HG02588 (cell line): Measurements from ENCODE around the gene TRMT112.
"Not testable (repeated sequence)": the region's sequence is repeated elsewhere in the genome, so short reads cannot be mapped to it uniquely, and the experiment has no call there.

Source experiments
- ATAC-seq: cut with Tn5 transposase; IDR thresholded peaks from one replicate; pipeline ENCODE4 v1.9.1; 2021; ENCODE audit warnings: mild to moderate bottlenecking, moderate library complexity; ENCODE audit not compliant: unreplicated experiment

TRMT112 gene

DNA sequence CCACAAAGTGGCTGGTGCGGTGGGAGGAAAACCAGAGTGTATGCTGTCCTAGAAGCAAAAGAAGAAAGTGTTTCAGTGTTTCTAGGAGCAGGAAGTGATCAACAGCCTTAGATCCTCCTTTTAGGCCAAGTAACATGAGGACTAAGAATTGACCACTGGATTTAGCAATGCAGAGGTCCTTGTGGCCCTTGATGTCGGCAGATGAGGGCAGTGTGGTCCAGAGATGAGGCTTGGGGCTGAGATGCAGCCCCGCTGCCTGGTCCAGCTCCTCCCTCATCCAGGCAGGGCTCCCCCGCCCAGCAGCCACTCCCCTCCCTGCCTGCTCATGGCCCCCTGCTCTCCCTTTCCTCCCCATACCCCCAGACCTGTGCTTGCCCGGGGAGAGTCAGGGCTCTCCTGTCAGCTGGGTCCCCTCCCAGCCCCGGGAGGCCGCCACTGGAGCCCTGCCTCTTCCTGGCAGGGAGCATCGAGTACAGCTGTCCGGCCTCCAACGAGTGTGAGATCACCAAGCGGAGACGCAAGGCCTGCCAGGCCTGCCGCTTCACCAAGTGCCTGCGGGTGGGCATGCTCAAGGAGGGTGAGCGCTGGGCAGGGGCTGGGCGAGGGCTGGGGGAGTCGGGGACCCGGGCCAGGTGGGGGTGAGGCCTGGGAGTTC lies 3.7 kb downstream of the TRMT112 start:
- no peak for ATAC-seq

DNA sequence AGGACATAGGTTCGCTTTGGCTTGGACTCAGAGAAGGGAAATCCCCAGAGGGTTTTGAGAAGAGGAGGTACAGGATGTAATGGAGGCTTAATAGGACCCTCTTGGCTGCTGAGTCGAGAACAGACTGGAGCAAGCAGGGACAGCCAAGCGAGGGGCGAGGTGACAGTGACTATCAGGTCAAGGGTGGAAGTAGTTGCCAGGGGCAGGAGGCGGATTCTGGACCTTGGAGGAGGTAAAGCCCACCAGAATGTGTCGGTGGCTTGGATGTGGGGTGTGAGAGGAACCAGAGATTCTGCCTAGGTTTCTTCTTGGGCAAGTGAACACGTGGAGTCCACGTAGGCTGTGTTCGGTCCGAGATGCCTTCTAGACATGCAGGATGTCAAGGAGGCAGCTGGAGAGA lies 4.4 kb downstream of the TRMT112 start:
- no peak for ATAC-seq

DNA sequence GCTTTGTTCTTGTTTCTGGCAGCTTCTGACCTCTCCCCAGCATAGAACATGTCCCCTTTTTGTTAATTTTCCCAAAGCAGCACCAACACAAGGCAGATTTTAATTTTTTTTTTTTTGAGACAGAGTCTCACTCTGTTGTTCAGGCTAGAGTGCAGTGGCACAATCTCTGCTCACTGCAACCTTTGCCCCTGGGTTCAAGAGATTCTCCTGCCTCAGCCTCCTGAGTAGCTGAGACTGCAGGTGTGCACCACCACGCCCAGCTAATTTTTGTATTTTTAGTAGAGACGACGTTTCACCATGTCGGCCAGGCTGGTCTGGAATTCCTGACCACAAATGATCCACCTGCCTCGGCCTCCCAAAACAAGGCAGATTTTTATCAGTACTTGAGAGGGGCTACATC lies 9.6 kb downstream of the TRMT112 start:
- not testable (repeated sequence) for ATAC-seq

DNA sequence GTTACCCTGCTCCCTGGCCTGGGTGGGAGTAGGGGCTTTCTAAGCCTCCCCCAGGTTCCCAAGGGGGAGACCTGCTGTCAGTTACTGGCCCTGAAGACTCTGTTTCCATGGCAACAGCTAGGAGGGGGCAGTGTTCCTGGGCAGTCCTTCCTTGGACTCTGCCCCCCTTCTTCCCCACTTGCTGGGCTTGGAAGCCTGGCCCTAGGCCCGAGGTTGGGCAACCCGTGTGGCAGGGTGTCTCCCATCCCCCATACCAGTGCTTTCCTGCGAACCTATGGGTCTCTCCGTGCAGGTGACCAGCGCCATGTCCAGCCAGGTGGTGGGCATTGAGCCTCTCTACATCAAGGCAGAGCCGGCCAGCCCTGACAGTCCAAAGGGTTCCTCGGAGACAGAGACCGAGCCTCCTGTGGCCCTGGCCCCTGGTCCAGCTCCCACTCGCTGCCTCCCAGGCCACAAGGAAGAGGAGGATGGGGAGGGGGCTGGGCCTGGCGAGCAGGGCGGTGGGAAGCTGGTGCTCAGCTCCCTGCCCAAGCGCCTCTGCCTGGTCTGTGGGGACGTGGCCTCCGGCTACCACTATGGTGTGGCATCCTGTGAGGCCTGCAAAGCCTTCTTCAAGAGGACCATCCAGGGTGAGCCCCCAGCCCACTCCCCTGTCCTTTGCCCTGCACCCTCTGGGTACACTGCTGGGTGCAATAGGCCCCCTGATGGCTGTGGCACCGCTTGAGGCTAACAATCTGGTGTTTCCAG lies 10.3 kb downstream of the TRMT112 start:
- ATAC-seq: no peak

DNA sequence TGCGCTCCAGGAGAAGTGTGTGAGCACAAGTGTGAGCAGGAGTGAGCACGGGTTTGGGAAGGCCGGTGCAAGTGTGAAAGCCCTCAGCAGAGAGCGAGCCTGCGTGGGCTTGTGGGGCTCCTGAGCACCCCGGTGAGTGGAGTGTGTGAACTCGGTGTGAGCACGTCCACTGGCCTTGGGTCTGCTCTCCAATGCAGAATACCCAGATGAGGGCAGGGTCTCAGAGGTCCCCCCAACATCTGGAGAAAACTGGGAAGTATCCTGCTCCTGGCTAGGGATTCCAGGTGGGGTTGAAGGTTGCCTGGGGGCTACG lies 10.8 kb downstream of the TRMT112 start:
- no peak for ATAC-seq

DNA sequence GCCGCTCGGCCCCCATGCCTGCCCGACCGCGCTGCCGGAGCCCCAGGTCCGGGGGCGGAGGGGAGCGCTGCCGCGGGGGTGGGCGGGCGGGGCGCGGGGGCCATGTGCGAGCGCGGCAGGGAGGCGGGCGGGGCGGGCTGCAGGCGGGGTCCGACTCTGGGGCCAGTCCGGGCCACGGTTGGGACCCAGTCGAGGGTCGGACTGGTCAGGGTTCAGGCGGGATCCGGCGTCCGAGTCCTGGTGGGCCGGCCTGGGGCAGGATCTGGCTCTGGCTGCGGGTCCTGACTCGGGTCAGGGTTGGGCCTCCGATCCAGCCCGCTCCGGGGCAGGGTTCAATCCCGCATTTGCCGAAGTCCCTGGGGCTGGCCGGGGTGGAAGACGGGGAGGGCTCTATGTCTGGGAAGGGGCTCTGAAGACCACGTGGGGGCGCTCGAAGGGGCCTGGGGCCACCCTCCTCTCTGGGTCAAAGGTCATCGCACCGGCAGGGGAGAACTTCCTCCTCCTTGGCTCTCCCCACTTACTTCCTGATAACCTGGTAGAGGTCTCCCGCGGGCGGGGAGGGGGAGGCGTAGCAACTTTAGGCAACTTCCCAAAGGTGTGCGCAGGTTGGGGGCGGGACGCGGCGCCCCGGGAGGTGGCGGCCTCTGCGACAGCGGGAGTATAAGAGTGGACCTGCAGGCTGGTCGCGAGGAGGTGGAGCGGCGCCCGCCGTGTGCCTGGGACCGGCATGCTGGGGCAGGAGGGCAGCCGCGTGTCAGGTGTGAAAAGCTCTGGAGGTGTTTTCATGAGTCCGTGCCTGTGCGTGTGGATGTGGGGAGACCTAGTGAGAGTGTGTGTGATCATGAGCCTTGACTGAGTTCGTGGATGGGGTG lies 11.4 kb downstream of the TRMT112 start:
- peak; percentile 30 for ATAC-seq

DNA sequence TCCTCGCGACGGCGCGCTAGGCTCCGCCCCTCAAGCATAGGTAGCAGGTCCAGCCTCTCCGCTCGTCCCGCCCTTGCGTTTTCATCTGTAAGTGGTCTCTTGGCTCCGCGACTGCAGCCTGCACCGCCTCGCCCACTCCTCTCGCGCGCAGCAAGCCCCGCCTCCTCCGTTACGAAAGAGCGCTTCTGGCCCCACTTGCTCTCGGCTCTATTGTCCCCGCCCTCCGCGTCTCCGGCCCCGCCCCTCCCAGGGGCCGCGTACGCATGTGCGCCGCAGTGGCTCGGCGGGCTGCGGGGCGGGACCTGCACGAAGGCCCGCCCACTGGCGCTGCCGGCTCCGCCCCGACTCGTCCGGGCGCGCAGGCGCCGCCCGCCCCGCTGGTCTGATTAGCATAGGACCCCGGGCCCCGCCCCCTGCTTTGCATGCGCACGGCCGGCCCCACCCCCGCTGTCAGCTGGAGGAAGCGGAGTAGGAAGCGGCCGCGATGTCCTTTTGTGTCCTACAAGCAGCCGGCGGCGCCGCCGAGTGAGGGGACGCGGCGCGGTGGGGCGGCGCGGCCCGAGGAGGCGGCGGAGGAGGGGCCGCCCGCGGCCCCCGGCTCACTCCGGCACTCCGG lies 12.2 kb downstream of the TRMT112 start, which contains the start of gene ESRRA:
ESRRA (plus strand) TSS at position 450 of the 616 bp plus-strand sequence. CDS start 1,656 bp downstream, outside the sequence.
- ATAC-seq: peak; percentile 59

DNA sequence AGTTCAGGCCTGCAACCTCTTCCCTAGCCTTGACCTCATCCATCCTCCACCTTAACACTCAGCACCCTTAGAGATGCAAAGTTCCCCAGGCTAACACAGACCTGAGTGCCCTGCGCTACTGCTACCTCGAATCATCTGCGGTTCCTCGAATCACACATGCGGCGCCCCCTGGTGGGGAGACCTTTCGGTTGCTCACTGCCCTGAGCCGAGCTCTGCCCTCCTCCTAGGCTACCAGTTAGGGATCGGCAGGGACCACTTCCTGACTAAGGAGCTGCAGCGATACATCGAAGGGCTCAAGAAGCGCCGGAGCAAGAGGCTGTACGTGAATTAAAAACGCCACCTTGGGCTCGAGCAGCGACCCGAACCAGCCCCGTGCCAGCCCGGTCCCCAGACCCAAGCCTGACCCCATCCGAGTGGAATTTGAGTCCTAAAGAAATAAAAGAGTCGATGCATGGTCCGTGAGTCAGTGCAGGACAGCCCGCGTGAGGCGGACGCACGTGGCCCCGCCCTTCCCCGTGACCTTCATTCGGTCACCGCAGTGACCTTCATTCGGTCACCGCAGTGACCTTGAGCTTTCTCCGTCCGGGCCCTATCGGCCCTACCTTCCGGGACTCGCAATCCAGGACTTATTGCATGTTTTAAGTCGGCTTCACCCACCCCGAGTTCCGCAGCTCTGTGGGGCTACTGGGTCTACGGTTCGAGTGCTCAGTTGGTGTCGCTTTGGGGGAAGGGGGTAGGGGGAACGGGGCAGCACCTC lies 12.9 kb downstream of the TRMT112 start:
- peak; percentile 30 for ATAC-seq

DNA sequence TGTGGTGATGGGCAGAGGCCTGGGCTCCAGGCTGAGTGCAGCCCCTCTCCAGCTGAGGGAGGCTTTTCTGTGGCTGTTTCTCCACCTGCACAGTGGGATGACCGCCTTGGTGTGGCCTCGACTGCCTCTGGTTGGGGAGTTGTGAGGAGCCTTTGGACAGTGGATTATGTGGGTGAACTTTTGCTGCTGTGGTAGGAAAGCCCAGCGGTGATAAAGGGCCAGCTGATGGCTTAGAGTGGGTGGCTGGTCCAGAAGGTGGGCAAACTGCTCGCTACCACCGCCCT lies 13.4 kb downstream of the TRMT112 start:
- no peak for ATAC-seq

DNA sequence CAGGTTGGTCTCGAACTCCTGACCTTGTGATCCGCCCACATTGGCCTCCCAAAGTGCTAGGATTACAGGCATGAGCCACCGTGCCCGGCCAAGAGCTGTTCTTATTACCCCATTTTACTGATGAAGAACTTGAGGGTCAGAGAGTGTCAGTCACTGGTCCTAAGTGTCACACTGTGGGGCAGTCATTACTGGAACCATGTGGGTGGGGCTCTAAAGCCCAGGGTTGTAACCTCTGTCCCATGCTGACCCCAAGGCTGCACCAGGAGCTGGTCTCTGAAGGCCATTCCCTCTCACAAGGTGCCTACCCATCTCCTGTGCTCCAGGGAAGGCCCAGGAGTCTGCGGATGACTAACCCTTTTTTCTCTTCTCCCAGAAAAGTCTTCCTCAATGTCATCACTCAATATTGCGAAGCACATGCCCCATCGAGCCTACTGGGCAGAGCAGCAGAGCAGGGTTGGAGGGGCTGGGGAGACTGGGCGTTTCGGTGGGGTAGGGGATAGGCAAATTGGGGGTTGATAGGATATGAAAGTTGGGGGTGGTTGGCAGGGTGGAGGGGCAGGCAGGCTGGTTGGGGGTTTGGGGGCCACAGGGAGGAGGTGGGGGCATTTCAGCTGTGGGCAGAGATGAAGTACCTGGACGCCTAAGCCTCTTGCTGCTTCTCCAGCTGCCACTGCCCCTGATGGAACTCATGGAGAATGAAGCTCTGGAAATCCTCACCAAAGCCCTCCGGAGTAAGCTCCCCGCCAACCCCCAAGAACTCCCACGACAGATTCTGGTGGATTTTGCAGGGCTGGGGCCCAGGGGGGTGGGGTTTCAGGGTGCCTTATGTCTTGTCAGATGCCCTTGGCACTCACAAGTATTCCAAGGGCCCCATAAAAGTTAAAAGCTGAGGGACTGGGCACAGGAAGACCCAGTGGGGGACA lies 14.0 kb downstream of the TRMT112 start:
- ATAC-seq: no peak

DNA sequence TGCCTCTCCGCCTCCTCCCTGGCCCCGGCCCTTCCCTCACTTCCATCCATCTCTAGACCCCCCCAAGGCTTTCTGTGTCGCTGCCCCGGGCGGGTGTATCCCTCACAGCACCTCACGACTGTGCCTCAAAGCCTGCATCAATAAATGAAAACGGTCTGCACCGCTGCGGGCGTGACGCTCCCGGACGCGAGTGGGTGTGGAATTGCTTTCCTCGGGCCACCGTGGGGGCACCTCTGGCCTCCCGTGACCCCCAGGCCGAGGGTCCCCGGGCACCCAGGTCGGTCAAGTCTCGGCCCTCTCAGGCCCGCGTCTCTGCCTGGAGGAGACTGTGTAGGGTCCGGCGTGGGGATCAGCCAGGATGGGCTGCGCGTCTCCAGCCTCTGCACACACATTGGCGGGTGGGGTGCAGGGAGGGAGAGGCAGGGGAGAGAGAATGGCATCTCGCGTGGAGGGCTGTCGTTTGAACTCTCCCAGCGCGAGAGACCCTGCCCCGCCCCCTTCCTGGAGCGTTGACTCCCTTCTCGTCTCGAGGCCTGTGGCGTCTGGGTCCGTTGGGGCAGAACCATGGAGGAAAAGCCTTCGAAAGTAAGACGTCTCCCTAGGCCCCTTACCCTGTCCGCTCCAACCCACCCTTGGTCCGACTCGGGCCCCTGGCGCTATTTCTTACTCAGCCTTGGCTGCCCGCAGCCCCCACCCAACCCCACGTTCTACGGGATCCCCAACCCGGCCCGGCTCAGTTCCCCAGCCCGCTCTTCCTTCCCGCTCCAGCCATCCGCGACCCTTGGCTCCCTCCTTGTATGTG lies 17.3 kb downstream of the TRMT112 start, which contains the start of gene CATSPERZ:
CATSPERZ (plus strand) TSS at position 512 of the 802 bp plus-strand sequence; CDS start at position 565, 53 bp downstream.
- no peak for ATAC-seq

DNA sequence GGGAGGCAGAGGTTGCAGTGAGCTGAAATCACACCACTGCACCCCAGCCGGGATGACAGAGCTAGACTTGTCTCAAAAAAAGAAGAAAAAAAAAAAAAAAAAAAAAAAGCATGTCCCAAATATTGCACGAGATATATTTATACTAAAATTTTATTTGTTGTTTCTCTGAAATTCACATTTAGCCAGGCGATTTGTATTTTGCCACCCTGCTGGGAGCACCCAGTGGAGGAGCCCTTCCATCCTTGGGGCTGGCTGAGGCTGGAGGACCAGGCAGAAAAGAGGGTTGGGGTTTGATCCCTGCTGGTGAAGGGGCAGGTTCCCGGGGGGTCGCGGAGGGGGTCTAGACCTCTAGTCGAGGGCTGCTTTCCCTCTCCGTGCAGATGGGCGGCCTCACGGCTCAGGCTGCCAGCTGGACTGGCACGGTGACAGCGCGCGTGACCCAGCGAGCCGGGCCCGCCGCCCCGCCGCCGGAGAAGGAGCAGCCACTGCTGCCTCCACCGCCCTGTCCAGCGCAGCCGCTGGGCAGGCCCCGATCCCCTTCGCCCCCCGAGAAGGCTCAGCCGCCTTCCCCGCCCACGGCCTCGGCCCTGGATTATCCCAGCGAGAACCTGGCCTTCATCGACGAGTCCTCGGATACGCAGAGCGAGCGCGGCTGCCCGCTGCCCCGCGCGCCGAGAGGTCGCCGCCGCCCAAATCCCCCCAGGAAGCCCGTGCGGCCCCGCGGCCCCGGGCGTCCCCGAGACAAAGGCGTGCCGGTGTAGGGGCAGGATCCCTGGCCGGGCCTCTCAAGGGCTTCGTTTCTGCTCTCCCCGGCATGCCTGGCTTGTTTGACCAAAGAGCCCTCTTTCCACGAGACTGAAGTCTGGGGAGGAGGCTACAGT lies 18.2 kb downstream of the TRMT112 start:
- ATAC-seq: no peak

DNA sequence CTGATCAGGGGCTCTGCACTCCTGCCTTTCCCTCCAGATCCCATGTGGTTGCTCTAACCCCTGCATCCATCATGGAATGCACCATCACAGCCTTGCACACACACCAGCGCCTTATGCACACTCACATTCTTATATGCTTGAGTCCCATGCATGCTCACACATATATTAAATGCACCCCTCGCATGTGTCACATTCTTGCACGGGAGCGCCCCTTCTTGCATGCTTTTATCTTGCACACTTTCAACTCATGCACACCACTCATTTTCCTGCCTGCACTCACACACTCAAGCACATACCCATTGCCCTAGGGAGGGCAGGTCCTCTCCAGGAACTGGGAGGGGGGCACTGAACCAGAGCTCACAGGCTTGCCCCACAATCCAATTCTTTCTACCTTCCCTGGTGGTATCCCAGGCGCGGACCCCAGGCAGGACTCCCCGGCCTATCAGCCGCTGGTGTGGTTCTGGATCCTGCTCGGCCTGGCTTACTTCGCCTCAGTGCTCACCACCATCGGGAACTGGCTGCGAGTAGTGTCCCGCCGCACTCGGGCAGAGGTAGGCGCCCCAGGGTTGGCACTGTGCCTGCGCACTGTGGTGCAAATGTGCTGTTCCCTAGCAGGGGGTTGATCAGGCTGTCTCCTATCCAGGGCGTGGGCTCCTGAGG lies 19.5 kb downstream of the TRMT112 start:
- no peak for ATAC-seq

DNA sequence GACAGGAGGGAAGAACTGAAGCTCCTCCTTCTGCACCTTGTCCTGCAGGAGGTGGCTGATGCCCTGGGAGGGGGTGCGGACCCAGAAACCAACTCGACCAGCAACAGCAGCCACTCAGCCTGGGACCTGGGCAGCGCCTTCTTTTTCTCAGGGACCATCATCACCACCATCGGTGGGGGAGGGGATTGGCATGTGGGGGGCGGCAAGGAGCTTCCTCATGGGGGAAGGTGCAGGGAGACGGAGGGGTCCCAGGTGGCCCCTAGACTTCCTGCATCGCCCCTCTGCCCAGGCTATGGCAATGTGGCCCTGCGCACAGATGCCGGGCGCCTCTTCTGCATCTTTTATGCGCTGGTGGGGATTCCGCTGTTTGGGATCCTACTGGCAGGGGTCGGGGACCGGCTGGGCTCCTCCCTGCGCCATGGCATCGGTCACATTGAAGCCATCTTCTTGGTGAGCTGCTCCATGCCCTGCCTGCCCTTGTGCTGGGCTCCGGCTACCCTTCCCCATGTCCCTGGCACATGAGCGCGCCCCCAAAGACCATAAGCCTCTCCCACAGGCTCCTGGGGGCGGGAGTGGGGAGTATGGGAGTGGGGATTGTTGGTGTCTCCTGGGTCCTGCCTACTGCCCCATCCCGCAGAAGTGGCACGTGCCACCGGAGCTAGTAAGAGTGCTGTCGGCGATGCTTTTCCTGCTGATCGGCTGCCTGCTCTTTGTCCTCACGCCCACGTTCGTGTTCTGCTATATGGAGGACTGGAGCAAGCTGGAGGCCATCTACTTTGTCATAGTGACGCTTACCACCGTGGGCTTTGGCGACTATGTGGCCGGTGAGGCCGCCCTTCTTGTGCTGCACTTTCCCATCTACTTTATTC lies 20.3 kb downstream of the TRMT112 start:
- ATAC-seq: no peak

DNA sequence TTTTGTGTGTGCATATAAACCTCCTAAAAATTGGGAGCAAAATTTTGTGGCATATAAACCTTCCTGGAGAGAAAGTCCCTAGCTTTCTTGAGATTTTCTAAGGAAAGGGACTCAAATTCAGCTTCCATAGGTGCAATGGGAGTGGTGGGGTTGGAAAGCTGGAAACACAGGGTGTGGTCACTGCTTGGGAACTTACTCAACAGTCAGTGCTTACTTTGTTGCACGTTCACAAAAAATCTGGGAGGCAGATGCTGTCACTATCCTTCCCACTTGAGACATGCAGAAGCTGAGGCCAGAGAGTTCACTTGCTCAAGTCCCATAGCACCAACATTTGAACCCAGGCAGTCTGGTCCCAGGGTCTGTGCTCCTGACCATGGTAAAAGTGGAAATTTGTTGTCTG lies 21.1 kb downstream of the TRMT112 start:
- ATAC-seq: no peak

DNA sequence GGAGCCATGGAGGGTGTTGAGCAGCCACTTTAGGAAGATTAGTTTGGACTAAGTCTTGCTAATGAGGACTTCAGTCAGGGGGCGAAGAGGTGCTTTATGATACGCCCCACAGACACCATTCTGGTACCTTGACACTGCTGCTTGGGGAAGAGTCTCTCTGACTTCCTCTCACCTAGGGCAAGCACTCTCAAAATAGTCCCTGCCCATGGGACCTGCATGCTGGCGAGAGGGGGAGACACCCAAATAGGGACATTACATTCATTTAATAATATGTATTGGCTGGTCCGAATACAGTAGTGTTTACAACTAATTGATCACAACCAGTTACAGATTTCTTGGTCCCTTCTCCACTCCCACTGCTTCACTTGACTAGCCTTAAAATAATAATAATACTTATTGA lies 21.6 kb downstream of the TRMT112 start:
- ATAC-seq: no peak
